Activated naive CD4-positive, alpha-beta T cell treated with anti-CD3 and anti-CD28 coated beads, Interleukin-2, amount 10 ng/mL, durations not matched to agents 7 days and 5 days (primary cell): ENCODE results near the gene EXO1.
"Not testable (repeated sequence)": the region's sequence is repeated elsewhere in the genome, so short reads cannot be mapped to it uniquely, and the experiment has no call there.

ENCODE experiments used
- CTCF ChIA-PET: fragments of 350-600 bp; sonication (Branson Sonifier 250); formaldehyde crosslinking; loops from one replicate; lab custom pipeline; 2021; ENCODE audit warnings: antibody characterized with exemption; lab: Charles Lee
- DNase-seq: peaks from one replicate; pipeline ENCODE4 v3.0.0-alpha.2; 2020
- H3K27ac Mint-ChIP-seq: one replicate; pipeline ENCODE4 v1.8.0; 2021; ENCODE audit warnings: mild to moderate bottlenecking, moderate library complexity, mixed read lengths
- H3K27me3 Mint-ChIP-seq: one replicate; pipeline ENCODE4 v1.8.0; 2021; ENCODE audit warnings: mild to moderate bottlenecking, mixed read lengths
- H3K36me3 Mint-ChIP-seq: one replicate; pipeline ENCODE4 v1.8.0; 2021; ENCODE audit warnings: mixed read lengths
- H3K4me1 Mint-ChIP-seq: one replicate; pipeline ENCODE4 v1.8.0; 2021; ENCODE audit warnings: mixed read lengths
- H3K4me3 Mint-ChIP-seq: one replicate; pipeline ENCODE4 v1.8.0; 2021; ENCODE audit warnings: mild to moderate bottlenecking, moderate library complexity, mixed read lengths
- H3K9me3 Mint-ChIP-seq: one replicate; pipeline ENCODE4 v1.8.0; 2021; ENCODE audit warnings: mixed read lengths

Gene EXO1

GRCh38 chr1:241823925-241824324 lies 24.1 kb upstream of the EXO1 start:
- Mint-ChIP-seq H3K9me3 (no peaks in the 10 kb centered on the region), H3K4me1 (no peaks in the 10 kb centered on the region), H3K27me3 (no peaks in the 10 kb centered on the region), H3K4me3 (no peak overlapping the region), H3K27ac (no peak overlapping the region), H3K36me3 (no peaks in the 10 kb centered on the region)
- DNase-seq, result no peak
- CTCF ChIA-PET, result no interaction called here

DNA sequence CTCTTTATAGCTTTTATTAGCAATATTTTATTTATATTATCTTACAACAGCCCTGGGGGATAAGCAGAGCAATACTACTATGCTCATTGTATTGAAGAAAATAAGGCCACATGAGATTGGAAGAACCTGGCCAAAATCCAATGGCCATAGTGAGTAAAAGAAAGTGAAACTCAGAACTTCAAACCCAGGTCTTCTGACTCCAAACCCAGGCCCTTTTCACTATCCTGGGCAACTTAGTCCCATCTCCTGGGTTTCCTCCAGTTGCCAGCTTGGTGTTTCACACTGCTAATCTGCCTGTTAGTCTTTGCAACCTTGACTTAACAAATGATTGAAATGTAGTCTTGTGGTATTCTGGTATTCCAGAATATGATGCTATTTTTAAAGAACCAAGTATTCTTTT lies 22.4 kb upstream of the EXO1 start:
- Mint-ChIP-seq H3K4me3 (no peak overlapping the region), H3K27me3 (no peaks in the 10 kb centered on the region), H3K27ac (no peak overlapping the region), H3K36me3 (no peaks in the 10 kb centered on the region), H3K9me3 (no peaks in the 10 kb centered on the region), H3K4me1 (no peaks in the 10 kb centered on the region)
- CTCF ChIA-PET, result interaction anchor here (1.6 kb wide), 1 partner anchor 14 kb away, joined by 4 read pairs; no protein-coding TSS in a partner anchor
- DNase-seq, result no peak

DNA sequence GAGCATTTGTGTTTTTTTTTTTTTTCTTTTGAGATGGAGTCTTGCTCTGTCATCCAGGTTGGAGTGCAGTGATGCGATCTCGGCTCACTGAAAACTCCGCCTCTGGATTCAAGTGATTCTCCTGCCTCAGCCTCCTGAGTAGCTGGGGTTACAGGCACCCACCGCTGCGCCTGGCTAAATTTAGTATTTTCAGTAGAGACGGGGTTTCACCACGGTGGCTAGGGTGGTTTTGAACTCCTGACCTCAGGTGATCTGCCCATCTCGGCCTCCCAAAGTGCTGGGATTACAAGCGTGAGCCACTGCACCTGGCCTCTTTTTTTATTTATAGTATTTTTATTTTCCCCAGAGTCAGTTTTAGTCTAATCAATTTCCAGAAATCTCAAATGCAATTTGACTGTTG lies 21.4 kb upstream of the EXO1 start:
- CTCF ChIA-PET, result interaction anchor here (0.6 kb wide), 1 partner anchor 215 kb away, joined by 3 read pairs; no protein-coding TSS in a partner anchor
- not testable (repeated sequence) for DNase-seq, H3K27me3 Mint-ChIP-seq, H3K27ac Mint-ChIP-seq, H3K4me3 Mint-ChIP-seq, H3K4me1 Mint-ChIP-seq, H3K36me3 Mint-ChIP-seq, H3K9me3 Mint-ChIP-seq

DNA sequence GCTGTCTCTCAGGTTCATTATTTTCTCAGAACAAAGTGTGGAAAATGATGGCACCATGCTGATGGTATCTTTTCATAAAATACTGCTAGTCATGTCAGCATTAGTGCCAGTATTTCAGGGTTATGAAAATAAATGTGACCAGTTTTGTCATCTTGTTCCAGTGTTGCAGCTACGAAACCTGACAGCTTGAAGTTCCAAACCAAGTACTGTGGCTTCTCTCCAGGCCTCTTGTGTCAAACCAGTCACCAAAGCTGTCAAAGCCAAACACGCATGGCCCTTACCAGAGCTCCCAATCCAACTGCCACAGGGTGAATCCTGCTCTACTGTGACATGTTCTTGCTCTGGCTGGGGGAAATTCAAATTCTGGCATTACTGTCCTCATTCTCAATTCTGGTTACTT lies 20.7 kb upstream of the EXO1 start:
- CTCF ChIA-PET, result interaction anchor here (0.6 kb wide), 1 partner anchor 216 kb away, joined by 3 read pairs; no protein-coding TSS in a partner anchor
- no peak for DNase-seq
- H3K27me3 Mint-ChIP-seq, result peaks cover 8% of the 10 kb centered on the region
- no peak overlapping the region for H3K27ac Mint-ChIP-seq
- H3K9me3 Mint-ChIP-seq, result no peaks in the 10 kb centered on the region
- no peak overlapping the region for H3K4me3 Mint-ChIP-seq
- H3K36me3 Mint-ChIP-seq, result no peaks in the 10 kb centered on the region
- no peaks in the 10 kb centered on the region for H3K4me1 Mint-ChIP-seq

- no peaks in the 10 kb centered on the region for H3K36me3 Mint-ChIP-seq
- no peak for DNase-seq
- CTCF ChIA-PET, result no interaction called here
Observed at GRCh38 chr1:241828463-241829021, 19.5 kb upstream of the EXO1 start.

DNA sequence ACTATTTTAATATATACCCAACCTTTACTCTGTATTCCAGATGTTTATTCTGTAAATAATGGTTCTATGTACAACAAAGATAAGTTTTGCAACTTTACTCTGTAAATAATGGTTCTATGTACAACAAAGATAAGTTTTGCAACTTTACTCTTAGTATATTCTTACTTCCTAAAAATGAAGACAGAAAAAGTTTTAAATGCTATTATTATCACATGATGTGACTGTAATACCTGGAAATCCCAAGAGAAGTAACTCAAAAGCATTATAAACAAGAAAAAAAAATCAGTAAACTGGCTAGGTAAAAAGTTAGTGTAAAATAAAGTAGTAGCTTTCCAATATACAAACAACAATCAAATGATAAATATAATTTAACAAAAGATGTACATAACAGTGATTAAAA lies 18.5 kb upstream of the EXO1 start:
- CTCF ChIA-PET, result no interaction called here
- no peak for DNase-seq
- no peaks in the 10 kb centered on the region for H3K4me1 Mint-ChIP-seq
- no peak overlapping the region for H3K27ac Mint-ChIP-seq
- no peaks in the 10 kb centered on the region for H3K9me3 Mint-ChIP-seq
- H3K4me3 Mint-ChIP-seq, result no peak overlapping the region
- peaks cover 9% of the 10 kb centered on the region for H3K27me3 Mint-ChIP-seq
- H3K36me3 Mint-ChIP-seq, result no peaks in the 10 kb centered on the region

More at GRCh38 chr1:241828463-241829021, 19.5 kb upstream of the EXO1 start:
- Mint-ChIP-seq H3K4me3 (no peak overlapping the region), H3K4me1 (no peaks in the 10 kb centered on the region), H3K9me3 (no peaks in the 10 kb centered on the region), H3K27ac (no peak overlapping the region), H3K27me3 (peaks cover 9% of the 10 kb centered on the region)

DNA sequence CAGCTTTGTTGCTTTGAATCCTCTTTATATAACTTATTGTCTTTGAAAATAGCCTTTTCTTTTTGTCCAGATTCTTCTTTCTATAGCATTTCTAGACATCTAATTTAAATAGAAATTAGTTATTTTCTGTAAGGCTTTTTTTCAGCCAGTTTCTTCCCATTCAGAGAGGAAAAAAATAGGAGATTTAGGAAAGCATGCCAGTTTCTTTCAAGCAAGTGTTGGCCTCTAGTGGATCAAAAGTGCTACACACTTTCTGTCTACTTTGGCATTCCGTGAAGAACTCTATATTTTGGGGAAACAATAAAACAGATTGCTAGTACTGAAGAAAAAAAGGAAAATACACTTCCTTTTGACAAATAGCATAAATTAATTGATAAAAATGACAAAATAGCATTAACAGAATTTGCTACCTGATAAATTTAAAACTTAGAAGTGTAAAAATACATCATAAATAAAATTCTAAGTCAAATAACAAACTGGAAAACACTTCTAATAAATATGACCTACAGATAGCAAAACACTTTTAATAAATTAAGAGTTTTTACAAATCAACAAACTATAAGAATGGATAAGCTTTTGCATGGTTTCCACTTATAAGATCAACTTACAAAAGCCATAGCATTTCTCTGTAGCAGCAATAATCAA lies 13.1 kb upstream of the EXO1 start:
- Mint-ChIP-seq H3K9me3 (no peaks in the 10 kb centered on the region), H3K27ac (no peak overlapping the region), H3K4me3 (no peak overlapping the region), H3K27me3 (peaks cover 9% of the 10 kb centered on the region), H3K4me1 (peaks cover 6% of the 10 kb centered on the region), H3K36me3 (no peaks in the 10 kb centered on the region)
- CTCF ChIA-PET, result interaction anchor here (0.9 to 1.7 kb wide), 5 partner anchors 207 to 302 kb away, joined by 3 to 7 read pairs (median 4); partner anchors contain the start of gene KMO
- no peak for DNase-seq

- DNase-seq, result no peak
- Mint-ChIP-seq H3K36me3 (no peaks in the 10 kb centered on the region), H3K27me3 (peaks cover 5% of the 10 kb centered on the region), H3K27ac (no peak overlapping the region), H3K9me3 (no peaks in the 10 kb centered on the region), H3K4me1 (peaks cover 7% of the 10 kb centered on the region), H3K4me3 (no peak overlapping the region)
- CTCF ChIA-PET, result interaction anchor here (0.6 kb wide), 1 partner anchor 11 kb away, joined by 3 read pairs; no protein-coding TSS in a partner anchor
Observed at GRCh38 chr1:241836941-241837340, 11.1 kb upstream of the EXO1 start.

GRCh38 chr1:241837416-241837815 lies 10.6 kb upstream of the EXO1 start:
- Mint-ChIP-seq H3K9me3 (no peaks in the 10 kb centered on the region), H3K27ac (no peak overlapping the region), H3K4me3 (no peak overlapping the region), H3K4me1 (peaks cover 7% of the 10 kb centered on the region), H3K27me3 (no peaks in the 10 kb centered on the region), H3K36me3 (no peaks in the 10 kb centered on the region)
- DNase-seq, result no peak
- CTCF ChIA-PET, result interaction anchor here (1.2 kb wide), 1 partner anchor 210 kb away, joined by 5 read pairs; no protein-coding TSS in a partner anchor

DNA sequence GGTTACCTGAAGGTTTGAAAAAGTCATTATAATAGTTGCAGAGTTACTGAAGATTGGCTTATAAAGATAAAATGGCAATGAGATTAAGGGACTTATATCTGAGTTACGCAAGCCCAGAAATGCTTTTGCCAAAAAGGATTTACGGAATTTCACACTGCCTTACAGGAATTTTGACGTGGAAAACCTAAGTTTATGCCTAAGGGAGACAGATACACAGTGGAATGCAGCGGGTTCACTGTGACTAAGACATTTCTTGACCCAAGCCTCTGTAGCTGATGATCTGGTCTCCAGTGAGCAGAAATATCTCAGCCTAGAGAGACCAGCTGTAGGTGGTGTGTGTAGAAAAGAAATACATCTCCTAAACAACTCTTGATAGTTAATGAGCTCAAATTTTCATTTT lies 10.1 kb upstream of the EXO1 start:
- Mint-ChIP-seq H3K4me1 (peaks cover 7% of the 10 kb centered on the region), H3K27me3 (no peaks in the 10 kb centered on the region), H3K4me3 (no peak overlapping the region), H3K36me3 (no peaks in the 10 kb centered on the region), H3K27ac (no peak overlapping the region), H3K9me3 (no peaks in the 10 kb centered on the region)
- CTCF ChIA-PET, result interaction anchor here (1.2 to 1.4 kb wide), 2 partner anchors 211 to 227 kb away, joined by 4 to 5 read pairs; no protein-coding TSS in a partner anchor
- DNase-seq, result no peak

GRCh38 chr1:241838897-241839296 lies 9.1 kb upstream of the EXO1 start:
- CTCF ChIA-PET, result interaction anchor here (0.6 to 1.4 kb wide), 3 partner anchors 50 to 228 kb away, joined by 4 to 5 read pairs (median 5); no protein-coding TSS in a partner anchor
- Mint-ChIP-seq H3K27ac (no peak overlapping the region), H3K9me3 (no peaks in the 10 kb centered on the region), H3K4me3 (no peak overlapping the region), H3K4me1 (peaks cover 7% of the 10 kb centered on the region), H3K36me3 (no peaks in the 10 kb centered on the region), H3K27me3 (peaks cover 2% of the 10 kb centered on the region)
- DNase-seq, result no peak

GRCh38 chr1:241839369-241839979 lies 8.5 kb upstream of the EXO1 start:
- Mint-ChIP-seq H3K4me1 (peaks cover 7% of the 10 kb centered on the region), H3K36me3 (no peaks in the 10 kb centered on the region), H3K27me3 (peaks cover 3% of the 10 kb centered on the region), H3K4me3 (no peak overlapping the region), H3K27ac (no peak overlapping the region), H3K9me3 (no peaks in the 10 kb centered on the region)
- CTCF ChIA-PET, result interaction anchor here (1.4 to 1.5 kb wide), 2 partner anchors 14 to 229 kb away, joined by 4 read pairs; no protein-coding TSS in a partner anchor
- no peak for DNase-seq

- no peak overlapping the region for H3K4me3 Mint-ChIP-seq
- no peak overlapping the region for H3K27ac Mint-ChIP-seq
- H3K27me3 Mint-ChIP-seq, result peaks cover 3% of the 10 kb centered on the region
- H3K4me1 Mint-ChIP-seq, result peaks cover 7% of the 10 kb centered on the region
- DNase-seq, result no peak
- H3K9me3 Mint-ChIP-seq, result no peaks in the 10 kb centered on the region
- H3K36me3 Mint-ChIP-seq, result no peaks in the 10 kb centered on the region
- CTCF ChIA-PET, result interaction anchor here (1.5 kb wide), 1 partner anchor 15 kb away, joined by 4 read pairs; no protein-coding TSS in a partner anchor
Observed at GRCh38 chr1:241840164-241840563, 7.8 kb upstream of the EXO1 start.

- Mint-ChIP-seq H3K4me1 (peaks cover 10% of the 10 kb centered on the region), H3K27me3 (peaks cover 3% of the 10 kb centered on the region), H3K4me3 (no peak overlapping the region), H3K9me3 (no peaks in the 10 kb centered on the region), H3K36me3 (no peaks in the 10 kb centered on the region), H3K27ac (no peak overlapping the region)
- no peak for DNase-seq
- CTCF ChIA-PET, result interaction anchor here (0.8 to 1.0 kb wide), 2 partner anchors 225 to 231 kb away, joined by 3 to 5 read pairs; no protein-coding TSS in a partner anchor
Observed at GRCh38 chr1:241841691-241842090, 6.3 kb upstream of the EXO1 start.
